Keratinocyte (primary cell): ENCODE results near the gene ADGRG1.

ENCODE experiments used
- EZH2 ChIP-seq: IDR thresholded peaks from one replicate; pipeline ENCODE4 v1.6.1; 2012; ENCODE audit warnings: inconsistent platforms, mild to moderate bottlenecking, low read length, moderate library complexity
- TF ChIP-seq, protein P1 (sequence below), 3 experiments: IDR thresholded peaks in 1 of 3; conservative IDR thresholded peaks in 1 of 3; optimal IDR thresholded peaks in 1 of 3; 2 replicates in 2 of 3; 3 replicates in 1 of 3; pipeline versions ENCODE3 to v1.5.1; 2011; ENCODE audit warnings: low read length in 3 of 3, mild to moderate bottlenecking in 3 of 3, moderate library complexity in 2 of 3, control low read depth in 1 of 3, inconsistent platforms in 1 of 3; ENCODE audit not compliant: insufficient read depth in 2 of 3; ENCODE audit errors: extremely low read depth in 1 of 3

DNA sequence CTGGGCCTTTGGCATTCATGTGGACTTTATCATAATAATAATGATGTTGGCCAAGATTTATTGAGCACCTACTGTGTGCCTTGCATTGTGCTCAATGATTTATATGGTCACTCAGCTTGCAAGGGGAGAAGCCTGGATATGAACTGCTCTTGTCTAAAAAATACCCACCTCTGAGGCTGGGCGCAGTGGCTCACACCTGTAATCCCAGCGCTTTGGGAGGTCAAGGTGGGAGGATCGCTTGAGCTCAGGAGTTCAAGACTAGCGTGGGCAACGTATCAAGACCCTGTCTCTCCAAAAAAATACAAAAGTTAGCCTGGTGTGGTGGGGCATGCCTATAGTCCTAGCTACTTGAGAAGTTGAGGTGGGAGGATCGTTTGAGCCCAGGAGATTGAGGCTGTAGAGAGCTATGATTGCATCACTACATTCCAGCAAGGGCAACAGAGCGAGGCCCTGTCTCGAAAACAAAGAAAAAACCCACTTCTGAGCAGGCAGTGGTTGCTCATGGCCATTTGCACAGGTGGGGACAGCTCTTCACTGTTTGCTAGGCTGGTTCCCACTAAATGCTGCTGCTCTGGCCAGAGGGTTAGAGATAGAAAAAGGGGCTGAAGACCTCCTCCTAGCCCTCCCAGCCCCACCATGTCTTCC is 4.3 kb upstream of the ADGRG1 start:
- TF ChIP-seq, protein P1, sequence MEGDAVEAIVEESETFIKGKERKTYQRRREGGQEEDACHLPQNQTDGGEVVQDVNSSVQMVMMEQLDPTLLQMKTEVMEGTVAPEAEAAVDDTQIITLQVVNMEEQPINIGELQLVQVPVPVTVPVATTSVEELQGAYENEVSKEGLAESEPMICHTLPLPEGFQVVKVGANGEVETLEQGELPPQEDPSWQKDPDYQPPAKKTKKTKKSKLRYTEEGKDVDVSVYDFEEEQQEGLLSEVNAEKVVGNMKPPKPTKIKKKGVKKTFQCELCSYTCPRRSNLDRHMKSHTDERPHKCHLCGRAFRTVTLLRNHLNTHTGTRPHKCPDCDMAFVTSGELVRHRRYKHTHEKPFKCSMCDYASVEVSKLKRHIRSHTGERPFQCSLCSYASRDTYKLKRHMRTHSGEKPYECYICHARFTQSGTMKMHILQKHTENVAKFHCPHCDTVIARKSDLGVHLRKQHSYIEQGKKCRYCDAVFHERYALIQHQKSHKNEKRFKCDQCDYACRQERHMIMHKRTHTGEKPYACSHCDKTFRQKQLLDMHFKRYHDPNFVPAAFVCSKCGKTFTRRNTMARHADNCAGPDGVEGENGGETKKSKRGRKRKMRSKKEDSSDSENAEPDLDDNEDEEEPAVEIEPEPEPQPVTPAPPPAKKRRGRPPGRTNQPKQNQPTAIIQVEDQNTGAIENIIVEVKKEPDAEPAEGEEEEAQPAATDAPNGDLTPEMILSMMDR (optimal IDR thresholded peaks at IDR 0.05 in 1 of 3, IDR thresholded peaks at IDR 0.05 in 1 of 3, conservative IDR thresholded peaks at IDR 0.05 in 1 of 3; ENCODE audit: extremely low read depth in 1 of 3, insufficient read depth in 2 of 3, low read length in 3 of 3) = no peak
- TF ChIP-seq EZH2 = no peak
